NCI-H1930 (cell line): Measurements from ENCODE around the gene AGBL1.

Experiments
- DNase-seq, 2 experiments: peaks; one replicate each; lab custom pipeline; 2025; lab: John Stamatoyannopoulos, UW

Gene AGBL1

GRCh38 chr15:86813892-86814291 lies 734.2 kb downstream of the AGBL1 start:
- no peak for DNase-seq

DNA sequence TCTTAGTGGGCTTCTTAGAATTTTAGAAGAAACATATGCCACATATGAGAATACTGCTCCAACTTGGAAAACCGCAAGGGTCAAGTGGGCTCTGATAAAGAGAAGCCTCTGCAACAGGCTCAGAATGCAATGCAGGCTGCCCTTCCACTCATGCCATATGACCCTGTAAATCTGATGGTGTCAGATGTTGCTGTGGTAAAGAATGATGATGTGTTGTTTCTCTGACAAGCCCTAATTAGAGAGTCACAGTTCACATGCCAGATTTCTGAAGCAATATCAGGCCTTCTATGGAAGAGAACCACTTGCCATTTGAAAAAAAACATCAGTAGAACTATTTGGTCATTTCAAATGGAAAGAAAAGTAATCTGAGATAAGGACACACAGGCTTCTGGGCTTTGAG lies 749.6 kb downstream of the AGBL1 start:
- DNase-seq = no peak

GRCh38 chr15:86830304-86830703 lies 750.6 kb downstream of the AGBL1 start:
- no peak for DNase-seq

DNA sequence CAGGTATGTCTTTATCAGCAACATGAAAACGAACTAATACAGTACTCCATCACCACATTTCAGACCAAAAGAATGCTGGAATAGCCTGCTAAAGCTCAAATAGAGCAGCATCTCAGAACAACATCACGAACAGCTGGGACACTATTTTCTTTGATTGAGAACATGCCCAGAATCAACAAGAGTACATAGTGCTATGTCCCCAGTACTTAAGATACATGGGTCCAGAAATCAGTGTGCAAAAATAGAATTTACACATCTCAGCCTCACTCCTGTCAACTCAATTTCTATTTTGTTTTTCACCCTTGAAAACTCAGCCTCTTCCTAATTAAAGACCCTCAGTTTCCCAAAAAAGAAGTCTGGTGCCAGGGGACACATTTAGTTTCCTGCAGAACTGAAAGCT lies 753.9 kb downstream of the AGBL1 start:
- no peak for DNase-seq

GRCh38 chr15:86834115-86834863 lies 754.6 kb downstream of the AGBL1 start:
- no peak for DNase-seq

- no peak for DNase-seq
These were observed 757.8 kb downstream of the AGBL1 start for GRCh38 chr15:86837294-86838061.

- DNase-seq = no peak
These were observed 759.8 kb downstream of the AGBL1 start for GRCh38 chr15:86839502-86839901.

- DNase-seq = no peak
These were observed 761.3 kb downstream of the AGBL1 start for GRCh38 chr15:86840996-86841395.

DNA sequence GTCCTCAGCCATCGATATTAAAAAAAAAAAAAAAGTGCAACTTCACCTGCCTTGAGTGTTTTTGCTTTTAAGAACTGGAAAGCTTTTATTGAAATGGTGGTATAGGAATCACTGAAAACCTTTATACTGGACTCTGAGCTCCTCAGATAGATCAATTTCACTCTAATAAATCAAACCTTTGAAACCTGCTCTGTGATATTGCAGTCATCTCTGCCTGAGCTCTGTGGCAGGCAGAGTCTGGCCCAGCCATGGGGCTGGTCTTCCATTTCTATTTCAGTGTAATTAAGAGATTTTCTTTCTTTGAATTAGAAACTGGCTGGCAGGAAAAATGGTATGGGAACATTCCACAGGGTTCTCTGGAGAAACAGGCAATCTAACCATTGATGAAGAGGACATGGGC lies 762.5 kb downstream of the AGBL1 start:
- no peak for DNase-seq

GRCh38 chr15:86846036-86846435 lies 766.4 kb downstream of the AGBL1 start:
- no peak for DNase-seq

DNA sequence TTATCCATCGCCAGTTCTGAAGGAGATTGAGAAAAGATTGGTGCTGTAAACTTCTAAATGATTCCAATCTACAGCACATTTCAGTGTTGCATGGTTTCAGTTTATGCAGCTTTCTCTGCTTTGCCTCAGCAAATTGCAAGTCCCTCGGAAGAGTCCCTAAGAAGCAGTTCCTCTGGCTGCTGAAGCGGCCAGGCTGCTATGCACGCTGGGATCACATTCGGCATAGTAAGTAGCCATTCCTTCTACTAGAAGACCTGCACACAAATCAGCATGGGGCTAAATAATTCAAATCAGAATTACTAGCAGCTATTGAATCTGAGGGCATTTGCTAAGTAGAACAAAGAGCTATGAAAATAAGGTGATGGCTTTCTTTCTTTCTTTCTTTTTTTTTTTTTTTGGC lies 769.5 kb downstream of the AGBL1 start:
- DNase-seq = no peak

DNA sequence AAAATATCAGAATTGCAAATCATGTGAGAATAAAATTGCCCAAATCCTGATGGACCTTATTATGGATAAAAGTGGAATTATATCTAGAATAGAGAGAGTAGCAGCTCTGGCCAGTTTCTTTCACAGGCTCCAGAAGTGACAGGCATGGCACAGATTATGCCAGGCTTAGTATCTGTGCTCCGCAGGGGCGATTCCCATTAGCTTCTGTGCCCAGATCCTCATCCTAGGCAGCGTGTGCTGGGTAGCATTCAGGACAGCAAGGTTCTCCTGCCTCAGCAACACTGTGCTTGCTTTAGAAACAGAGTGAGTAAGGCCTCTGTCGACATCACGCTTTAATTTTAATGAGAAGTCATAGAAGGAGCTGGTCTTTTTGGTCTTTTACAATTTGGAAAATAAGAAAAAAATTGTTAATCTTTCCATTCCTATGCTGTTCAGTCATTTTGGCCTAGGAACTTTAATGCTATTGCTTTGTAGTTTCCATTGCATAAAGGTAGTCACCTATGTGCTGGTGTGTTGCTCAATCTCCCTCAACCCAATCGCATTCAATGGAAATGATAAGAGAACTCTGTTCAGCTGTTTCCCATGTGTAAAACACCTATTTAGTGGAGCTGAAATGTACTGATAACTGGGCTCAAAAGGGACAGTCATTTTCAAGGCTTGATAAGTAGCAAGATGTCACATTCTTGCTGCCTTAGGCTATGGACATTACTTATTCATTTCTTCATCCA lies 770.1 kb downstream of the AGBL1 start:
- DNase-seq = no peak

DNA sequence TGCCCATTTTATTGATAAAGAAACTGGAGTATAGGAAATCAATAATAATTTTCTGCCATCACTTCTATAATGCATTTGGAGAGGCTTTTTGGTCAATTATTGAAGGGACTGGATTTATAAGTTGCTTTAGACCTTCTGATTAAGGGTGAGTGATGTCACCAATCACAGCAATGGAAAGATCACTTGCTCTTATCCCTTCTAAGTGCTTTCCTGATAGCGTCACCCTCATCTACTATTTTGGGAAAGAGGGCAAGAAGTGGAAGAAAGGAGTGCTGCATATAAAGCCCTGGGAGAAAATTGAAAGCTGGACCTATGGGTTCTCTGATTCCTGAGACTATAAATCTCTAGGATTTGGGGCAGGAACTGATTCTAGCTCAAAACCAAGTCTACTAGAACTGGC lies 771.3 kb downstream of the AGBL1 start:
- DNase-seq = no peak

DNA sequence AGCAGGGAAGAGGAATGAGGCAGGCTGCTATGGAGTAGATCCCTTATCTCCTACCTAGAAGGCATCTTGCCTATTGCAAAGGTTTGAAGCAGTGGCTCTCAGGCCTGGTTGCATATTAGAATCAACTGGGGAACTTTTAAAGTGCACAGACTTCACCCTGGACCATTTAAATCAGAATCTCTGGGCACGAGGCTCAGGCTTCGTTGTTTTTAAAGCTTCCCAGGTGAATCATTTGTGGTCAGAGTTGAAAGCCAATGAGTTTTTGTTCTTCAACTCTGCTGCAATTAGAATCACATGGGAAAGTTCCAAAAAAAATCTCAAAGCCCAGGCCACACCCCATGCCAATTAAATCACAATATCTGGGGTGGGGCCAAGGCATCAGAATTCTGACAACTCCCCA lies 773.1 kb downstream of the AGBL1 start:
- DNase-seq = no peak

- no peak for DNase-seq
These were observed 774.5 kb downstream of the AGBL1 start for GRCh38 chr15:86854176-86854575.

- DNase-seq = no peak
These were observed 775.9 kb downstream of the AGBL1 start for GRCh38 chr15:86855307-86856291.

DNA sequence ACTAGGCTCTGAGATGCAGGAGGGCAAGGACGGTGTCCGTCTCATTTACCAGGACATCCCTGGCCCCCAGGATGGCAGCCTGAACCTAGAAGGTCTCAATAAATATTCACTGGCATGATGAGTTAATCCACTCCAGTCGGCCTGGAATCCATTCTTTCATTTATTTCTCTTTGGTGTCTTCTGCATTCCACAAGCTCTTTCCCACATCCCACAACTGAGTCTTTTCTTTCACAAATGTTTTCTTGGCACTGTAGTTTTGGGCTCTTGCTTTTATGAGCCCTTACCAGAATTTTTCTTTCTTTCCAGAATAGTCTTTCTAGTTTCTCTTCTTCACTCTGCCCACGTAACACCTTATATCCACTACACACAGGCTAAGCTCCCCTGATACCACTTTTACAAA lies 778.0 kb downstream of the AGBL1 start:
- no peak for DNase-seq

GRCh38 chr15:86863226-86863915 lies 783.7 kb downstream of the AGBL1 start:
- no peak for DNase-seq

DNA sequence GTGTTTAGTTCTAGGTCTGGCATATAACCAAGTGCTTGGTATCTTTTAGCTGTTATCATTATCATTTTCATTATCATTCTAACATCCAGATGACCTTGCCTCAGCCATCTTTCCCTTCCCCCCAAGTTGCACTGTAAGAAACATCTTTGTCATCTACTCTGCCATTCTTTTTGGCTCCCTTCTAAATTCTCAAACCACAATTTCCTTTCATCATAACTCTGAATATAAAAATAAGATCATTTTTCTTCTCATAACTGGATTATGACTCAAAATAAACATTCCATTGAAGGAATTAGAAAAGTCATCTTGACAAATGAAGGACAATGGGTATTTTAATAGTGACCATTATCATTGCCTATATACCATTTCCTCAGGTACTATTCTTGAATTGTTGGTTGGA lies 786.2 kb downstream of the AGBL1 start:
- no peak for DNase-seq

GRCh38 chr15:86870846-86871245 lies 791.2 kb downstream of the AGBL1 start:
- DNase-seq = no peak

GRCh38 chr15:86871964-86872363 lies 792.3 kb downstream of the AGBL1 start:
- DNase-seq = no peak
